IMR-90 (cell line): Measurements from ENCODE around the gene FBXL5.

Experiments used
- BHLHE40 ChIP-seq: fragments of 150-350 bp; IDR thresholded peaks from 2 replicates; pipeline ENCODE4 v1.6.1; 2016; ENCODE audit warnings: mild to moderate bottlenecking, low read depth, low read length
- CEBPB ChIP-seq: IDR thresholded peaks from 2 replicates; pipeline ENCODE4 v1.6.1; 2012; ENCODE audit warnings: low read depth, low read length, improper control_type of control experiment
- CHD1 ChIP-seq: IDR thresholded peaks from 2 replicates; pipeline ENCODE4 v1.6.1; 2012; ENCODE audit warnings: low read depth, low read length, improper control_type of control experiment
- FOS ChIP-seq: fragments of 150-350 bp; IDR thresholded peaks from 2 replicates; pipeline ENCODE4 v1.6.1; 2016; ENCODE audit warnings: low read depth, low read length
- MAFK ChIP-seq: IDR thresholded peaks from 2 replicates; pipeline ENCODE4 v1.6.1; 2012; ENCODE audit warnings: low read depth, low read length, improper control_type of control experiment
- MXI1 ChIP-seq: IDR thresholded peaks from 2 replicates; pipeline ENCODE4 v1.6.1; 2012; ENCODE audit warnings: low read depth, mild to moderate bottlenecking, low read length, moderate library complexity, borderline replicate concordance
- POLR2A ChIP-seq: IDR thresholded peaks from 2 replicates; pipeline ENCODE4 v1.6.1; 2012; ENCODE audit warnings: mild to moderate bottlenecking, low read depth, low read length
- RAD21 ChIP-seq: IDR thresholded peaks from 2 replicates; pipeline ENCODE4 v1.6.1; 2012; ENCODE audit warnings: low read length, improper control_type of control experiment
- RCOR1 ChIP-seq: IDR thresholded peaks from 2 replicates; pipeline ENCODE4 v1.6.1; 2012; ENCODE audit warnings: mild to moderate bottlenecking, low read length, improper control_type of control experiment; ENCODE audit not compliant: insufficient replicate concordance
- RFX5 ChIP-seq: IDR thresholded peaks from 2 replicates; pipeline ENCODE4 v1.8.0; 2012; ENCODE audit warnings: low read depth, mild to moderate bottlenecking, low read length, moderate library complexity
- SMC3 ChIP-seq: fragments of 150-350 bp; IDR thresholded peaks from 2 replicates; pipeline ENCODE4 v1.6.1; 2016; ENCODE audit warnings: low read depth, mild to moderate bottlenecking, antibody characterized with exemption, low read length, moderate library complexity
- TF ChIP-seq, protein P1 (sequence below): conservative IDR thresholded peaks from 2 replicates; pipeline ENCODE4 v1.5.1; 2012; ENCODE audit warnings: mild to moderate bottlenecking, low read depth, low read length, improper control_type of control experiment
- TF ChIP-seq, protein P2 (sequence below): fragments of 150-350 bp; IDR thresholded peaks from 2 replicates; pipeline ENCODE4 v1.6.1; 2016; ENCODE audit warnings: low read depth, mild to moderate bottlenecking, low read length, moderate library complexity, borderline replicate concordance
- TF ChIP-seq, protein P3 (sequence below): fragments of 150-350 bp; IDR thresholded peaks from 2 replicates; pipeline ENCODE4 v1.6.1; 2017; ENCODE audit warnings: mild to moderate bottlenecking, antibody characterized with exemption, low read length, low read depth

DNA sequence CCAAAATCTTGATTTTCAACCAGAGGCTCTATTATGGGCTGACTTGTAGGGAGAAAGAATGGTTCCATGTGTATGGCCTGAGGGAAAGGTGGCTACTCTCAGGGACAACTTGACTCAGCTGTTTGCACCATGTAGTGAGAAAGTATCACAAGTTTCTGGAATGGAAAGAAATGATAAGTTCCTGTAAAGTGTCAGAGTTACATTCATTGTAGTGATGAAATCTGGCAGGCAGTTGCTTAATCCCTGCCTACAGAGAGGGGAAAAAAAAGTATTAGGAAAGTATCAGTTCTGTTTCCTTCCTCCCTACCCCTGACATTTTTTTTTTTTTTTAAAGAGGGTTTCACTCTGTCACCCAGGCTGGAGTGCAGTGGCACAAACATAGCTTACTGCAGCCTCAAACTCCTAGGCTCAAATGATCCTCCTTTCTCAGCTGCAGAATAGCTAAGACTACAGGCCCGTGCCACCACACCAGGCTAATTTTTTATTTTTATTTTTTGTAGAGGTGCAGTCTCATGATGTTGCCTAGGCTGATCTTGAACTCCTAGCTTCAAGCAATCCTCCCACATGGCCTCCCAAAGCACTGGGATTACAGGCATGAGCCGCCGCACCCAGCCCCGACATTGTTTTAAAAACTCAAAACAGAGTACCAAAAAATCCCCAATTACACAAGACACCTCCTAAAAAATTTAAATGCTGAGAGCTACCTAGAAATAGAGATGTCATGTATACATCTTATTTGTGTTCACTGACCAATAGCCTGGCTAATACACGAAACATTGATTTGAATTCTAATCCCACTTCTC lies 4.8 kb upstream of the FBXL5 start:
- TF ChIP-seq, protein P1, sequence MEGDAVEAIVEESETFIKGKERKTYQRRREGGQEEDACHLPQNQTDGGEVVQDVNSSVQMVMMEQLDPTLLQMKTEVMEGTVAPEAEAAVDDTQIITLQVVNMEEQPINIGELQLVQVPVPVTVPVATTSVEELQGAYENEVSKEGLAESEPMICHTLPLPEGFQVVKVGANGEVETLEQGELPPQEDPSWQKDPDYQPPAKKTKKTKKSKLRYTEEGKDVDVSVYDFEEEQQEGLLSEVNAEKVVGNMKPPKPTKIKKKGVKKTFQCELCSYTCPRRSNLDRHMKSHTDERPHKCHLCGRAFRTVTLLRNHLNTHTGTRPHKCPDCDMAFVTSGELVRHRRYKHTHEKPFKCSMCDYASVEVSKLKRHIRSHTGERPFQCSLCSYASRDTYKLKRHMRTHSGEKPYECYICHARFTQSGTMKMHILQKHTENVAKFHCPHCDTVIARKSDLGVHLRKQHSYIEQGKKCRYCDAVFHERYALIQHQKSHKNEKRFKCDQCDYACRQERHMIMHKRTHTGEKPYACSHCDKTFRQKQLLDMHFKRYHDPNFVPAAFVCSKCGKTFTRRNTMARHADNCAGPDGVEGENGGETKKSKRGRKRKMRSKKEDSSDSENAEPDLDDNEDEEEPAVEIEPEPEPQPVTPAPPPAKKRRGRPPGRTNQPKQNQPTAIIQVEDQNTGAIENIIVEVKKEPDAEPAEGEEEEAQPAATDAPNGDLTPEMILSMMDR = no peak
- no peak for TF ChIP-seq POLR2A
- TF ChIP-seq RAD21 = no peak
- no peak for TF ChIP-seq MXI1
- TF ChIP-seq BHLHE40 = no peak
- peak; percentile 92 for TF ChIP-seq CEBPB
- TF ChIP-seq RFX5 = no peak
- TF ChIP-seq MAFK = no peak
- TF ChIP-seq FOS = no peak
- TF ChIP-seq RCOR1 = no peak
- TF ChIP-seq, protein P2, sequence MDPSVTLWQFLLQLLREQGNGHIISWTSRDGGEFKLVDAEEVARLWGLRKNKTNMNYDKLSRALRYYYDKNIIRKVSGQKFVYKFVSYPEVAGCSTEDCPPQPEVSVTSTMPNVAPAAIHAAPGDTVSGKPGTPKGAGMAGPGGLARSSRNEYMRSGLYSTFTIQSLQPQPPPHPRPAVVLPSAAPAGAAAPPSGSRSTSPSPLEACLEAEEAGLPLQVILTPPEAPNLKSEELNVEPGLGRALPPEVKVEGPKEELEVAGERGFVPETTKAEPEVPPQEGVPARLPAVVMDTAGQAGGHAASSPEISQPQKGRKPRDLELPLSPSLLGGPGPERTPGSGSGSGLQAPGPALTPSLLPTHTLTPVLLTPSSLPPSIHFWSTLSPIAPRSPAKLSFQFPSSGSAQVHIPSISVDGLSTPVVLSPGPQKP = no peak
- no peak for TF ChIP-seq SMC3
- TF ChIP-seq, protein P3, sequence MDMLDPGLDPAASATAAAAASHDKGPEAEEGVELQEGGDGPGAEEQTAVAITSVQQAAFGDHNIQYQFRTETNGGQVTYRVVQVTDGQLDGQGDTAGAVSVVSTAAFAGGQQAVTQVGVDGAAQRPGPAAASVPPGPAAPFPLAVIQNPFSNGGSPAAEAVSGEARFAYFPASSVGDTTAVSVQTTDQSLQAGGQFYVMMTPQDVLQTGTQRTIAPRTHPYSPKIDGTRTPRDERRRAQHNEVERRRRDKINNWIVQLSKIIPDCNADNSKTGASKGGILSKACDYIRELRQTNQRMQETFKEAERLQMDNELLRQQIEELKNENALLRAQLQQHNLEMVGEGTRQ = no peak
- no peak for TF ChIP-seq CHD1
